GM19372 (cell line): ENCODE data around the gene CAMK2A.

Experiments used
- ATAC-seq: cut with Tn5 transposase; IDR thresholded peaks from one replicate; pipeline ENCODE4 v1.9.1; 2021; ENCODE audit warnings: mild to moderate bottlenecking, low read depth, moderate library complexity; ENCODE audit not compliant: unreplicated experiment

CAMK2A gene

GRCh38 chr5:150289551-150290390, at the start of gene CAMK2A:
Gene CAMK2A, minus strand, starts transcription at chr5:150289773. Its CDS starts 148 bp downstream, at chr5:150289625.
- ATAC-seq: no peak

- no peak for ATAC-seq
These were observed 49.6 kb upstream of the CAMK2A start for GRCh38 chr5:150339165-150339564.

- ATAC-seq: no peak
These were observed 49.0 kb upstream of the CAMK2A start for GRCh38 chr5:150338546-150338945.

GRCh38 chr5:150335778-150336177, 46.2 kb upstream of the CAMK2A start:
- no peak for ATAC-seq

GRCh38 chr5:150333400-150333799, 43.8 kb upstream of the CAMK2A start:
- ATAC-seq: no peak

GRCh38 chr5:150329881-150330876, 40.6 kb upstream of the CAMK2A start:
- no peak for ATAC-seq

- no peak for ATAC-seq
These were observed 39.5 kb upstream of the CAMK2A start for GRCh38 chr5:150329038-150329437.

- ATAC-seq: no peak
These were observed 38.9 kb upstream of the CAMK2A start for GRCh38 chr5:150328515-150328914.

GRCh38 chr5:150327139-150327538, 37.6 kb upstream of the CAMK2A start:
- ATAC-seq: no peak

GRCh38 chr5:150326707-150327106, 37.1 kb upstream of the CAMK2A start:
- no peak for ATAC-seq

- ATAC-seq: no peak
These were observed 35.9 kb upstream of the CAMK2A start for GRCh38 chr5:150325426-150325825.

GRCh38 chr5:150323819-150324218, 34.2 kb upstream of the CAMK2A start:
- ATAC-seq: no peak

GRCh38 chr5:150323092-150323491, 33.5 kb upstream of the CAMK2A start:
- ATAC-seq: no peak

GRCh38 chr5:150322202-150322601, 32.6 kb upstream of the CAMK2A start:
- ATAC-seq: no peak

GRCh38 chr5:150321784-150322183, 32.2 kb upstream of the CAMK2A start:
- ATAC-seq: no peak

GRCh38 chr5:150321211-150321610, 31.6 kb upstream of the CAMK2A start:
- ATAC-seq: no peak

GRCh38 chr5:150320044-150320613, 30.6 kb upstream of the CAMK2A start:
- no peak for ATAC-seq

- ATAC-seq: no peak
These were observed 29.9 kb upstream of the CAMK2A start for GRCh38 chr5:150319484-150319790.

GRCh38 chr5:150318613-150319483, 29.3 kb upstream of the CAMK2A start:
- no peak for ATAC-seq
